ENCODE results near the gene ELAVL1. TPM values are rescaled to one million over a fixed set of nuclear protein-coding genes. Genes with fewer than 3 reads are reported as not detected.

ELAVL1 gene
- 100 to 1,000 TPM in 1 of 2 donors, 10 to 100 TPM in 1; 90.5 to 115 TPM for total RNA-seq

DNA sequence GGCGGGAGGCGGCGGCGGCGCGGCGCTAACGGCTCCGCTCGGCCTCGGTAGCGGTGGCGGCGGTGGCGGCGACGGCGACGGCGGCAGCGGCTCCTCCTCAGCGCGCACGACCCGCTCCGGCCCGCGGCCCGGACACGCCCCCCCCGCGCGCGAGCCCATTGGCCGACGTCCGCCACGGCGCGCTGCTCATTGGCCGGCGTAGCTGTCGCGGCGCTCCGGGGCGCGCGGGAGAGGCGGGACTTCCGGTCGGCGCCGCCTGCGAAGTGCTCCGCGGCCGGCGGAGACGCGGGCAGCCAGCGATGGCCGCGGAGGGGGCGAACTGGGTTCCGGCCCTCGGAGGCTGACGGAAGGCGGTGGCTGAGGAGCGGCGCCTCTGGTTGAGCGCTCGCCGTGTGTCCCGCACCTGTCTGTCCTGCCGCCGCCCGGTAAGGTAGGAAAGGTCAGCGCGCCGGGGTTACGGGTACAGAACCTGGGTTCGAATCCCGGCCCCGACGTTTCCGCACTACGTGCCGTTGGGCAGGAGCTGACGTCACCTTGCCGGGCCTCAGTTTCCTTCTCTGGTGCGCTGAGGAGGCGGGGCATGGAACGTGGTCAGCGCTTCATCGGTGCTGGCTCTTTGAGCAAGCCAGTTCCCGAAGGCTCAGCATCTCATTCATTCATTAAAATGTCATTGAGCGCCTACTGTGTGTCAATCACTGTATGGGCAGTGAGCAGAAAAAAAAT is at the start of gene ELAVL1:
TSS of gene ELAVL1 (minus strand) at position 108 of the 723 bp plus-strand sequence. CDS start 13,826 bp downstream, outside the sequence.
- Mint-ChIP-seq H3K9me3 (no peaks in the 10 kb centered on the region), H3K27ac (peak within 1 kb of the TSS; percentile 95), H3K4me1 (ENCODE audit: low read depth) (peaks cover 38% of the 10 kb centered on the region), H3K4me3 (peak within 1 kb of the TSS; percentile 98), H3K27me3 (ENCODE audit: low read depth) (no peaks in the 10 kb centered on the region), H3K36me3 (ENCODE audit: insufficient read depth in 2 of 2) (peaks cover 1 to 3% of the 10 kb centered on the region in 2 donors)
- ATAC-seq (replicated peaks in 1 of 2) (peak; percentile 94 to 96), DNase-seq (peak; percentile 94 to 96)

DNA sequence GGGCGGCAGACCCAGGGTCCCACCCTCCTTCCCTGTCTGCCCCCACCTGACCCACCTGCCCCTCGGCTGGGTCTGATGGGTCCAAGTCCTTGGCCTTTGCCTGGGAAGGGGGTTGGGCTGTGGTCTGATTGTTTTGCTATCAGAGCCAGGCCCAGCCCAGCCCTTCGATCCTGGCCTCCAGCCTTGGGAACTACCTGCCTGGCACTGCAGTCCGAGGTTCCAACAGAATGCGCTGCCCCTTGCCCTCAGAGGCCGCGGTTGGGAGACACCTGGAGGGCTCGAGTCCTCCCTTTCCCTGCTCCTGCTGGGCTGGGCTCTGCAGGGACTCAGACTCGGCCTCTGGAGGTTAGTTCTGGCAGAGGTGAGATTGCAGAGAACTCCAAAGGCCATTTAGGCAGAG is 48.7 kb upstream of the ELAVL1 start:
- ATAC-seq (replicated peaks in 1 of 2) (no peak), DNase-seq (no peak)
- no peaks in the 10 kb centered on the region for H3K36me3 Mint-ChIP-seq (ENCODE audit: insufficient read depth in 2 of 2)
- H3K27ac Mint-ChIP-seq: no peak overlapping the region
- H3K4me3 Mint-ChIP-seq: no peak overlapping the region
- H3K4me1 Mint-ChIP-seq (ENCODE audit: low read depth): peaks cover 11% of the 10 kb centered on the region
- H3K27me3 Mint-ChIP-seq (ENCODE audit: low read depth): no peaks in the 10 kb centered on the region
- no peaks in the 10 kb centered on the region for H3K9me3 Mint-ChIP-seq

DNA sequence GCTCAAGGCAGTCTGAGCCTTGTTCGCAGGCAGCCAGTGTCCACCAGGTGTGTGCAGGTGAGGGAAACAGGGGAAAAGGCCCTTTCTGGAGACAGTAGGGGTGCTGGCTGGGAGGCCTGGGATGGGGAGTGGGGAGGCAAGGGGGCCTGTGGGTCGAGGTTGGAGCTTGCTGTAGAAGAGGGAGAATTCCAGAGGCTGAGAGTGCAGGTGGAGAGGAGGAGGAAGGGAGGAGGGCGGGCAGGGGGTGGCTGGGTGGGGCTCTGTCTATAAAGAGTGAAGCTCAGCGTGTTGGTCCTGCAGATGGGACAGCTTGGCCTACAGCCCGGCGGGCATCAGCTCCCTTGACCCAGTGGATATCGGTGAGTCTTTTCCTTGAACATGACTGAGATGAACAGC is 47.0 kb upstream of the ELAVL1 start, which contains the start of gene CCL25:
TSS of gene CCL25 (plus strand) at position 297 of the 396 bp plus-strand sequence. CDS start 290 bp downstream, outside the sequence.
- no peak within 1 kb of the TSS for H3K27ac Mint-ChIP-seq
- no peaks in the 10 kb centered on the region for H3K27me3 Mint-ChIP-seq (ENCODE audit: low read depth)
- H3K4me3 Mint-ChIP-seq: peak within 1 kb of the TSS in 1 of 2 donors; percentile 12
- no peaks in the 10 kb centered on the region for H3K9me3 Mint-ChIP-seq
- no peaks in the 10 kb centered on the region for H3K36me3 Mint-ChIP-seq (ENCODE audit: insufficient read depth in 2 of 2)
- no peak for DNase-seq
- H3K4me1 Mint-ChIP-seq (ENCODE audit: low read depth): peaks cover 11% of the 10 kb centered on the region
- ATAC-seq (replicated peaks in 1 of 2): no peak

DNA sequence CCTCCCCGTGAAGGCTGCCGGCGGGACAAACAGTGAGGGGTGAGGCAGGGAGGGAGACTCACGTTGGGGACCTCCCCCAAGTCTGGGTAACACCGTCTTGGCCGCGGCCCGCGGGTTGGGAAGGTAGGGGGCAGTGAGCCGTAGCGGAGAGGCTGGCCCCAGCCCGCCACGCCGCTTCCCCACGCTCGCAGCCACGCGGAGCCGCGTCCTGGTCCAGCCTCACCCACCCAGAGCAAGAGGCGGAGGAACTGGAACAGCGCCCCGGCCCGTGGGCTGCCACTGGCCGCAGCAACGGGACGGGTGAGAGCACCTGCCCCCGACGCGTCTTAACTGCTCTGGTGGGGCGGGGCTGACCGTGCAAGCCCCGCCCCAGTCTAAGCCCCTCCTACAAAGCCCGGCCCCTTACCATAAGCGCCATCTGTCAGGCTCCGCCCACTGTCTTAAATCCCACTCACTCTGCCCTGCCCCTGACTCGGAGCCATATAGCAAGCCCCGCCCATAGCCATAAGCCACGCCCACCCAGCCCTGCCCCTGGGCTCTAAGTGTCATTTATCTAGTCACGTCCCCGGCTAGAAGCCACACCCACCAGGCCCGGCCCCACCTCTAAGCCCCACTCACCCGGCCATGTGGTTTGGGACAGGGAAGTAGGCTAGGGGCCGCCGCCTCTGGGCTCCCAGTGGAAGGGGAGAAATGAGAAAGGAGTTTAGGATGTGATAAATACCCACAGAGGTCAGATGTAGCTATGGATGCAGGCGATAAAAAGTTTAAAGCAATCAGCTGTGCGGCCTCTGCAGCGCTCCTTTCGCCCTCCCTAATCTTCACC is 45.0 kb upstream of the ELAVL1 start:
- H3K4me3 Mint-ChIP-seq: peak overlapping the region; percentile 69 to 73
- peaks cover 11% of the 10 kb centered on the region for H3K4me1 Mint-ChIP-seq (ENCODE audit: low read depth)
- no peaks in the 10 kb centered on the region for H3K27me3 Mint-ChIP-seq (ENCODE audit: low read depth)
- no peaks in the 10 kb centered on the region for H3K36me3 Mint-ChIP-seq (ENCODE audit: insufficient read depth in 2 of 2)
- no peaks in the 10 kb centered on the region for H3K9me3 Mint-ChIP-seq
- no peak overlapping the region for H3K27ac Mint-ChIP-seq
- ATAC-seq (replicated peaks in 1 of 2) (peak; percentile 93 to 96), DNase-seq (peak; percentile 88 to 91)

DNA sequence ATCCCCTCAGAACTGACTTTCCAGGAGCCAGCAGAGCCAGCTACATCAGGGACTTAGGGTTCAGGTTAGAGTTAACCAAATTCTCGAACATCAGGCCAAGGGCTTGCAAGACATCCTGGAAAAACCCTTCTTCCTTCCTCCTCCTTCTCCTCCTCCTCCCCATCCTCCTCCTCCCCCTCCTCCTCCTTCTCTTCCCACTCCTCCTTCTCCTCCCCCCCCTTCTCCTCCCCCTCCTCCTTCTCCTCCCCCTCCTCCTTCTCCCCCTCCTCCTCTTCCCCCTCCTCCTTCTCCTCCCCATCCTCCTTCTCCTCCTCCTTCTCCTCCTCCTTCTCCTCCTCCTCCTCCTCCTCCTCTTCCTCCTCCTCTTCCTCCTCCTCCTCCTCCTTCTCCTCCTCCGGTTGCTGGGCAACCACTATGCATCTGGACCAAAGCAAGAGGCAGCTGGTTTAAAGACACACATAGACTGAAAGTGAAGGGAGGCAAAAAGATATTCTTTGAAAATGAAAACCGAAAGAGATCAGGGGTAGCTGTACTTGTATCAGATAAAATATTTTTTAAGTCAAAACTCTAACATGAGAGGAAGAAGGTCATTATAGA is 41.2 kb upstream of the ELAVL1 start:
- ATAC-seq (replicated peaks in 1 of 2) (no peak), DNase-seq (no peak)
- Mint-ChIP-seq H3K4me3 (no peak overlapping the region), H3K36me3 (ENCODE audit: insufficient read depth in 2 of 2) (no peaks in the 10 kb centered on the region), H3K27ac (no peak overlapping the region), H3K9me3 (no peaks in the 10 kb centered on the region), H3K4me1 (ENCODE audit: low read depth) (peaks cover 3% of the 10 kb centered on the region), H3K27me3 (ENCODE audit: low read depth) (no peaks in the 10 kb centered on the region)

DNA sequence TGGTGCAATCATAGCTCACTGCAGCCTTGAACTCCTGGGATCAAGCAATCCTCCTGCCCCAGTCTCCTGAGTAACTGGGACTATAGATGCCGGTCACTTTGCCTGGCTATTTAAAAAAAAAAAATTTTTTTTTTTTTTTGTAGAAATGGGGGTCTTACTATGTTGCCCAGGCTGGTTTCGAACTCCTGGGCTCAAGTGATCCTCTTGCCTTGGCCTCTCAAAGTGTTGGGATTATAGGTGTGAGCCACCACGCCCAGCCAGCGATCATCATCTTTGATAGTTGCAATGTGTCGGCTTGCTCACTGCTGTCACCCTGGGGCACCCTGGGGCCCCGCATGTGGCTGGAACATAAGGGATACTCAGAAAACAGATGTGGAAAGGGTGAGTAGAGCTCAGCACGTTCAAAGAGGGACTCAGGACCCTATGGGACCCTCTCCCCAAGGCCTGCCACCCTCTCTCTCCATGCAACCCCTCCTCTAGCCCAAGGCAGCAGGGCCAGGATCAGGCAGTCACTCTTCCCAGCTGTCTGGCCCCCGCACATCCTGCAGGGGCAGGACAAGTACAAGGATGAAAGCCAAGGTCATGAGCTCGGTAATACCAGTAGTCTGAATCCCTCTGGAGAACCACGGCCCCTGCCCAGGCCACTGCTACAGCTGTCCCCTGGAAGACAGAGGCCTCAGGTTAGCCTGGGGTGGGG is 40.6 kb upstream of the ELAVL1 start:
- Mint-ChIP-seq H3K4me3 (no peak overlapping the region), H3K36me3 (ENCODE audit: insufficient read depth in 2 of 2) (no peaks in the 10 kb centered on the region), H3K9me3 (no peaks in the 10 kb centered on the region), H3K27me3 (ENCODE audit: low read depth) (no peaks in the 10 kb centered on the region), H3K4me1 (ENCODE audit: low read depth) (no peaks in the 10 kb centered on the region), H3K27ac (no peak overlapping the region)
- no peak for ATAC-seq (replicated peaks in 1 of 2)
- no peak for DNase-seq

DNA sequence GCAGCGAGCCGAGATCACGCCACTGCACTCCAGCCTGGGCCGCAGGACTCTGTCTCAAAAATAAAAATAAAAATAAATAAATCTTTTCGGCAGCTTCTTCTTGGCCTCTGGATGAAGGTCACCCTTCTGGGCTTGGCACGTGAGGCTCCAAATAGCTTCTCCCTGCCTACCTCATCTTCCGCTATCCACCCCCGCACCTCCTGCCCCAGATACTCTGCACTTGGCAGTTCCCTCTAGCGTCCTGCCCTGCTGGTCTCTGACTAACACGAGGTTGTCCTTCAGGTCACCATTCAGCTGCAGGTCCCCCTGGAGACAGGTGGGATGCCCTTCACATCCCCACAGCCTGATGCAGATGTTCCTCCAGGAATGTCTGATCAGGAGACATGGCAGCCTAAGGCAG is 38.6 kb upstream of the ELAVL1 start:
- Mint-ChIP-seq H3K36me3 (ENCODE audit: insufficient read depth in 2 of 2) (no peaks in the 10 kb centered on the region), H3K27ac (no peak overlapping the region), H3K4me1 (ENCODE audit: low read depth) (no peaks in the 10 kb centered on the region), H3K4me3 (no peak overlapping the region), H3K9me3 (no peaks in the 10 kb centered on the region), H3K27me3 (ENCODE audit: low read depth) (no peaks in the 10 kb centered on the region)
- no peak for ATAC-seq (replicated peaks in 1 of 2)
- no peak for DNase-seq

DNA sequence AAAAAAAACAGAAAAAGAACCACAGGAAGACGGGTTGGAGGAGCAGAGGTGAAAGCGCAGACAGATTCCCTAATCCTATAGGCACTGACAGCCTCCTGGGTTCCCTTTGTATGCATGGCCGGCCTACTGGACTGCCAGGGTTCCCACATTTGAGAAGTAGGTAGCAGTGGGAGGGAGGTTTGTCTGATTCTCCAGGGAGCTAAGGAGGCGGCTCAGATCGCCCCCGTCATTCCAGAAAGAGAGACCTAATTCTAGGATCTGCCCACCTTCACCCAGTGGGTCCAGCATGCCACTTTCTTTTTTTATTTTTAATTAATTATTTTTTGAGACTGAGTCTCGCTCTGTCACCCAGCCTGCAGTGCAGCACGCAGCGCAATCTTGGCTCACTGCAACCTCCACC is 37.5 kb upstream of the ELAVL1 start:
- ATAC-seq (replicated peaks in 1 of 2) (no peak), DNase-seq (no peak)
- Mint-ChIP-seq H3K9me3 (no peaks in the 10 kb centered on the region), H3K27ac (no peak overlapping the region), H3K4me1 (ENCODE audit: low read depth) (no peaks in the 10 kb centered on the region), H3K27me3 (ENCODE audit: low read depth) (no peaks in the 10 kb centered on the region), H3K4me3 (no peak overlapping the region), H3K36me3 (ENCODE audit: insufficient read depth in 2 of 2) (no peaks in the 10 kb centered on the region)

DNA sequence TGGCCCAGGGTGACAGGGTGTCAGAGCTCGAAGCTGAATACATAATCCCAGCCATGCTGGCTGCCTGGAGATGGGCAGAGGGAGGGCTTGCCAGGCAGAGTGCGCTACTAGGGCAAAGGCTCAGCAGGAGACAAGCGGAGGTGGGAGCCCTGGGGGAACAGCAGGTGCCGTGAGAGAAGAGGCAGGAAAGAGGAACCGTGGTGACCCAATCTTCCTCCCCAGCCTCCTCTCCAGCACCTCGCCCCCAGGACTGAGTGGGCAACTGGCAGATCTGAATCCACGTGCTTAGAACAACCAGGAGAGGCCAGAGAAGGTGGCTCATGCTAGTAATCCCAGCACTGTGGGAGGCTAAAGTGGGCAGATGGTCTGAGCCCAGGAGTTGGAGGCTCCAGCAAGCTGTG is 36.1 kb upstream of the ELAVL1 start:
- no peak for DNase-seq
- Mint-ChIP-seq H3K4me1 (ENCODE audit: low read depth) (no peaks in the 10 kb centered on the region), H3K27ac (no peak overlapping the region), H3K27me3 (ENCODE audit: low read depth) (peaks cover 11% of the 10 kb centered on the region), H3K36me3 (ENCODE audit: insufficient read depth in 2 of 2) (no peaks in the 10 kb centered on the region), H3K9me3 (no peaks in the 10 kb centered on the region), H3K4me3 (no peak overlapping the region)
- ATAC-seq (replicated peaks in 1 of 2): no peak

DNA sequence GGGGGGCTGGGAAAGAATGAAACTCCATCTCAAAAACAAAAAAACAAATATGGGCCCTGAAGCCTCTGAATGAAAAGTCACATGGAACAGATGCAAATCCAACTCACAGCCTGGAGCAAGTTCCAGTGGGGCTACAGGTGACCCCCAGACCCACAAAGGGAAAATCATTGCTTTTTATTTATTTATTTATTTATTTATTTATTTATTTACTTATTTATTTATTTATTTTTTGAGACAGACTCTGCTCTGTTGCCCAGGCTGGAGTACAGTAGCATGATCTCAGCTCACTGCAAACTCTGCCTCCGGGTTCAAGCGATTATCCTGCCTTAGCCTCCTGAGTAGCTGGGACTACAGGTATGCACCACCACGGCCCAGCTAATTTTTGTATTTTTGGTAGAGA is 33.8 kb upstream of the ELAVL1 start:
- H3K4me1 Mint-ChIP-seq (ENCODE audit: low read depth): no peaks in the 10 kb centered on the region
- H3K4me3 Mint-ChIP-seq: no peak overlapping the region
- ATAC-seq (replicated peaks in 1 of 2): no peak
- no peak overlapping the region for H3K27ac Mint-ChIP-seq
- no peak for DNase-seq
- no peaks in the 10 kb centered on the region for H3K36me3 Mint-ChIP-seq (ENCODE audit: insufficient read depth in 2 of 2)
- H3K9me3 Mint-ChIP-seq: no peaks in the 10 kb centered on the region
- H3K27me3 Mint-ChIP-seq (ENCODE audit: low read depth): peaks cover 16% of the 10 kb centered on the region

DNA sequence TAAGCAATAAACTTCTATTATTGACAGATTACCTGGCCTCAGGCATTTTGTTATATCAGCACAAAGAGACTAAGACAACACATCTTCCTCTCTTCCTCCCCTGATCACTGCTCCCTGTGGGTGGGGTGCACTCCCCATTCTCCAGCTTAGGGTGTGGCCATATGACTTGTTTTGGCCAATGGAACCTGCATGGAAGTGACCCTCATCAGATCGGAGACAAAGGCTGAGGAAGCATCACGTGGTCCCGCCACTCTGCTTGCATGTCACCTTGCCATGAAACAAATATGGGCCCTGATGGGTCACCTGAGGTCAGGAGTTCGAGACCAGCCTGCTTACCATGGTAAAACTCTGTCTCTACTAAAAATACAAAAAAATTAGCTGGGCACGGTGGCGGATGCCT is 33.4 kb upstream of the ELAVL1 start:
- DNase-seq: no peak
- Mint-ChIP-seq H3K27me3 (ENCODE audit: low read depth) (peaks cover 16% of the 10 kb centered on the region), H3K4me3 (no peak overlapping the region), H3K27ac (no peak overlapping the region), H3K4me1 (ENCODE audit: low read depth) (no peaks in the 10 kb centered on the region), H3K9me3 (no peaks in the 10 kb centered on the region), H3K36me3 (ENCODE audit: insufficient read depth in 2 of 2) (no peaks in the 10 kb centered on the region)
- no peak for ATAC-seq (replicated peaks in 1 of 2)

DNA sequence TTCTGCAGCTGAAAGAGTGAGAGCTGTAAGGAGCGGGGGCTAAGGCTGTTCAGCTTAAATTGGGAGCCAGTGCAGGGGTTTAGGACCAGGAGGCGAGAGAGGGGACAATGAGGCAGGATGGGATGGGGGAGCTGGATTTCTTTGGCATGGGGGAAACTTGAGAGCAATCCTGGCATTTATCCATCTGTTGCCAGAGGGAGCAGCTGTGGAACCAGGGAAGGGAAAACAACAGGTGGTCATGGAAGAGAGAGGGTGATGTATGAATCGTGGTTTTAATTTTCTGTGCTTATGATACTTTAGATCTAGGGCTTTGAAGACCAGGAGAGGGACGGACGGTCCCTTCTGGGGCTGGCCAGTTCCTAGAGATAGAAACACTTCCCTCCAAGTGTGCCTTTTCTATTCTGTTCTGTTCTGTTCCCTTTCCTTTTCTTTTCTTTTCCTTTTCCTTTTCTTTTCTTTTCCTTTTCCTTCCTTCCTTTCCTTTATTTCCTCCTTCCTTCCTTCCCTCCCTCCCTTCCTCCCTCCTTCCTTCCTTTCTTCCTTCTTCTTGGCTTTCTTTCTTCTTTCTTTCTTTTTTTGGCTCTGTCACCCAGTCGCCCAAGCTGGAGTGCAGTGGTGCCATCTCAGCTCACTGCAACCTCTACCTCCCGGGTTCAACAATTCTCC is 31.1 kb upstream of the ELAVL1 start:
- peaks cover 16% of the 10 kb centered on the region for H3K27me3 Mint-ChIP-seq (ENCODE audit: low read depth)
- no peak overlapping the region for H3K27ac Mint-ChIP-seq
- no peak for DNase-seq
- H3K9me3 Mint-ChIP-seq: no peaks in the 10 kb centered on the region
- H3K36me3 Mint-ChIP-seq (ENCODE audit: insufficient read depth in 2 of 2): no peaks in the 10 kb centered on the region
- H3K4me1 Mint-ChIP-seq (ENCODE audit: low read depth): no peaks in the 10 kb centered on the region
- ATAC-seq (replicated peaks in 1 of 2): no peak
- no peak overlapping the region for H3K4me3 Mint-ChIP-seq

All from activated T-cell treated with anti-CD3 and anti-CD28 coated beads, Interleukin-2, amount 50 U/mL, for 72 hours (primary cell).